ENCODE data around the gene POLR2L. TPM values are rescaled to one million over a fixed set of nuclear protein-coding genes. Genes with fewer than 3 reads are reported as not detected.

Gene POLR2L
- total and polyA plus RNA-seq, 12 donors, result 26.2 to 206 (median 109) TPM

DNA sequence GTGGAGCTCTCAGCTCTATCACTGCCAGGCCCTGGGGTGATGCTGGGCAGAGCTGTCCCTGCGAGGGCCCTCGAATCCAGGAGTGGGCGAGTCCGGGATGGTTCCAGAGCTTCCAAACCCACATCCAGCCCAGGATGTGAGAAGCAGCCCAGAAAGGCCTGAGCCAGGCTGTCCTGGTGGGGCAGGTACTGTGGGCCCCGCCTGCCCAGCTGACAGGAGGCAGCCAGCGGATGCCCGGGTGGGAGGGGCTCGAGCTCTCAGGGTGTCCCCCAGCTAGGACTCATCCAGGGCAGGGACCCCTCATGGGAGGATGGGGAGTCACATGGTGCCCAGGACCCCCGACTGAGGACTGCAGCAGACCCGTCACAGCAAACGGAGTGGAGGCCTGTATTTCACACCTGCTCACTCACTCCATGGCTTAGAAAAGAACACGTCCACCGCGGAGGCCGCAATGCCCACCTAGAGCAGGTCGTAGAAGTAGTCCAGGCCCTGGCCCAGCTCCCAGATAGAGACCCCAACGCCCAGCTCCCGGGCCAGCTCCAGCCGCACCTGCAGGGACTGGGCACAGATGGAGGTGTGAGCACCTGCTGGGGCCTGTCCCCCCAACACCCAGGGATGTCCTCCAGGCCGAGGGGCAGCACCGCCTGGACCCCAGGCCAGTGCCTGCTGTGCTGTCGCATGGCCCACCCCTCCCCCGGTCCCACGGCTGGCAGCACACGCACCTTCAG, 27.2 kb upstream of the POLR2L start:
- TF ChIP-seq, protein P1, sequence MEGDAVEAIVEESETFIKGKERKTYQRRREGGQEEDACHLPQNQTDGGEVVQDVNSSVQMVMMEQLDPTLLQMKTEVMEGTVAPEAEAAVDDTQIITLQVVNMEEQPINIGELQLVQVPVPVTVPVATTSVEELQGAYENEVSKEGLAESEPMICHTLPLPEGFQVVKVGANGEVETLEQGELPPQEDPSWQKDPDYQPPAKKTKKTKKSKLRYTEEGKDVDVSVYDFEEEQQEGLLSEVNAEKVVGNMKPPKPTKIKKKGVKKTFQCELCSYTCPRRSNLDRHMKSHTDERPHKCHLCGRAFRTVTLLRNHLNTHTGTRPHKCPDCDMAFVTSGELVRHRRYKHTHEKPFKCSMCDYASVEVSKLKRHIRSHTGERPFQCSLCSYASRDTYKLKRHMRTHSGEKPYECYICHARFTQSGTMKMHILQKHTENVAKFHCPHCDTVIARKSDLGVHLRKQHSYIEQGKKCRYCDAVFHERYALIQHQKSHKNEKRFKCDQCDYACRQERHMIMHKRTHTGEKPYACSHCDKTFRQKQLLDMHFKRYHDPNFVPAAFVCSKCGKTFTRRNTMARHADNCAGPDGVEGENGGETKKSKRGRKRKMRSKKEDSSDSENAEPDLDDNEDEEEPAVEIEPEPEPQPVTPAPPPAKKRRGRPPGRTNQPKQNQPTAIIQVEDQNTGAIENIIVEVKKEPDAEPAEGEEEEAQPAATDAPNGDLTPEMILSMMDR (IDR thresholded peaks at IDR 0.05), result no peak
- TF ChIP-seq POLR2A (IDR thresholded peaks at IDR 0.05), result no peak
- Histone ChIP-seq H3K9me3 (replicated peaks in 1 of 3) (no peaks in the 10 kb centered on the region), H3K27ac (no peak overlapping the region), H3K4me3 (no peak overlapping the region), H3K27me3 (no peaks in the 10 kb centered on the region), H3K36me3 (replicated peaks in 1 of 2) (peaks cover 0 to 4% of the 10 kb centered on the region in 2 donors), H3K4me1 (replicated peaks in 1 of 2) (no peaks in the 10 kb centered on the region)
- intact Hi-C loops (cut with DNase I), result no loop called here
- WGBS, 4 donors, result 87 to 89% (median 88%) methylated on average over 3 to 25 of the region's 25 CpGs; no CpG with 5 or more reads in 1 of the 4 donors
- no peak for DNase-seq

DNA sequence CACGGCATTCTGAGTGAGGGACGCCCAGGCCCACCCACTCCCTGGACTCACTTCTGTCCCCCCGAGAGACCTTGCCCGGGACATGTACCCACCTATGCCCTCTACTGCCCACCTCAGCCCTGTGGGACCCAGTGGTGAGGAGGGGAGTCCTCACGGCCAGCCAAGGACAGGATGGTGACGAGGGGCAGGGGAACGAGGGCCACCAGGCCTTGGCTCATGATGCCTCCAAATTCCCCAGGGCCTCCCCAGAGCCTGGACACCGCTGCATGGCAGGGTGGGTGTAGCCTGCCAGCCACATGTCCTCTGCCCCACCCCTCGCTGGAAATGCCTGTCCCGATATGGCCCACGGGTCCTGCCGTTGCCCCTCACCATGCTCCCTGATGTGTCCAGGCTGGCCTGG, 26.5 kb upstream of the POLR2L start:
- no peak for TF ChIP-seq POLR2A (IDR thresholded peaks at IDR 0.05)
- TF ChIP-seq, protein P1 (IDR thresholded peaks at IDR 0.05), result no peak
- no peaks in the 10 kb centered on the region for H3K27me3 ChIP-seq
- no peaks in the 10 kb centered on the region for H3K4me1 ChIP-seq (replicated peaks in 1 of 2)
- no peak overlapping the region for H3K27ac ChIP-seq
- WGBS, 4 donors, result 83 to 91% (median 88%) methylated on average over 6 to 12 of the region's 12 CpGs
- intact Hi-C loops (cut with DNase I), result no loop called here
- peaks cover 0 to 4% of the 10 kb centered on the region in 2 donors for H3K36me3 ChIP-seq (replicated peaks in 1 of 2)
- no peaks in the 10 kb centered on the region for H3K9me3 ChIP-seq (replicated peaks in 1 of 3)
- H3K4me3 ChIP-seq, result no peak overlapping the region
- DNase-seq, result no peak

DNA sequence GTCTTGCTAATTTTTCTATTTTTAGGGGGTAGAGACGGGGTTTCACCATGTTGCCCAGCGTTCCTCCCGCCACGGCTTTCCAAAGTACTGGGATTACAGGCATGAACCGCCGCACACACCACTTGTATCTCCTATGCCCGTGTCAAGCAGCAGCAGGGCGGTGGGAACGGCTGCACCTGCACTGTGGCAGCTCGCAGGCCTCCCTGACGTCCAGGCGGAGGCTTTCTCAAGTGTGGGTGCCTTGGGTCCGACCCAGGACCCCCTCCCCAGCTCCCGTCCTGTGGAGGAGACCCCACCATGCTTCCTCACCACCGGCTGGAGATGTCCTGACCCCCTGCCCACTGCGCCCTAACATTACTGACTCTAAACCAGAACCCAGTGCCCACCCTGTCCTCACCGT, 26.1 kb upstream of the POLR2L start:
- TF ChIP-seq POLR2A (IDR thresholded peaks at IDR 0.05), result no peak
- TF ChIP-seq, protein P1 (IDR thresholded peaks at IDR 0.05), result no peak
- Histone ChIP-seq H3K9me3 (replicated peaks in 1 of 3) (no peaks in the 10 kb centered on the region), H3K36me3 (replicated peaks in 1 of 2) (peaks cover 0 to 4% of the 10 kb centered on the region in 2 donors), H3K4me3 (no peak overlapping the region), H3K27me3 (no peaks in the 10 kb centered on the region), H3K27ac (no peak overlapping the region), H3K4me1 (replicated peaks in 1 of 2) (no peaks in the 10 kb centered on the region)
- no peak for DNase-seq
- intact Hi-C loops (cut with DNase I), result no loop called here
- 91 to 93% (median 91%) methylated on average over 10 to 17 of the region's 17 CpGs for WGBS, 4 donors

DNA sequence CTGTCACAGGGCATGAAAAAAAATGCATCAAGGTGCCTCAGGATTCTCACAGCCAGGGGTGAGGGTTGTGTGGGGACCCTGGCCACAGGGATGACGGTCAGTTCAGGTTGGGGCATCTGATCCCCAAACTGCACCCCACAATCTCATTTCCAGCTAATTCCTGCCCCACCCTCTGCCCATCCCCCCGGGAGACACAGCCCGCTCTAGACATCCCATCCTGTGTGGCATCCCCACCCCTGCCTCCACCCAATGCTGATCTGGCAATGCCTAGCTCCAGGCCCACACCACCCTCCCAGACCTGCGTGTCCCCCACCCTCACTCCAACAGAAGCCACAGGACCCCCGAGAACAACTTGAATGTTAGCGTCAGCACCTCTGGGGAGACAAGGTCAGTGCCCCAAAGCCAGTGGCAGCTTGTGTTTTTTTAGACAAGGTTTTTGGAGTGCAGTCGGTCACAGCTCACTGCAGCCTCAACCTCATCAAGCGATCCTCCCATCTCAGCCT, 25.6 kb upstream of the POLR2L start:
- H3K4me3 ChIP-seq, result no peak overlapping the region
- no peaks in the 10 kb centered on the region for H3K27me3 ChIP-seq
- no peak overlapping the region for H3K27ac ChIP-seq
- H3K4me1 ChIP-seq (replicated peaks in 1 of 2), result no peaks in the 10 kb centered on the region
- no peak for DNase-seq
- intact Hi-C loops (cut with DNase I), result no loop called here
- no peaks in the 10 kb centered on the region for H3K9me3 ChIP-seq (replicated peaks in 1 of 3)
- no peak for TF ChIP-seq POLR2A (IDR thresholded peaks at IDR 0.05)
- TF ChIP-seq, protein P1 (IDR thresholded peaks at IDR 0.05), result no peak
- WGBS, 4 donors, result 88 to 96% (median 92%) methylated on average over 8 of the region's 8 CpGs
- peaks cover 0 to 4% of the 10 kb centered on the region in 2 donors for H3K36me3 ChIP-seq (replicated peaks in 1 of 2)

All from adrenal gland (tissue), 12 donors.